HG03159 (cell line): ENCODE results near the gene FAM9C.
"Not testable (repeated sequence)": the region's sequence is repeated elsewhere in the genome, so short reads cannot be mapped to it uniquely, and the experiment has no call there.

Experiments
- ATAC-seq: cut with Tn5 transposase; IDR thresholded peaks from one replicate; pipeline ENCODE4 v1.9.1; 2021; ENCODE audit warnings: mild to moderate bottlenecking, moderate library complexity; ENCODE audit not compliant: unreplicated experiment

Gene FAM9C

DNA sequence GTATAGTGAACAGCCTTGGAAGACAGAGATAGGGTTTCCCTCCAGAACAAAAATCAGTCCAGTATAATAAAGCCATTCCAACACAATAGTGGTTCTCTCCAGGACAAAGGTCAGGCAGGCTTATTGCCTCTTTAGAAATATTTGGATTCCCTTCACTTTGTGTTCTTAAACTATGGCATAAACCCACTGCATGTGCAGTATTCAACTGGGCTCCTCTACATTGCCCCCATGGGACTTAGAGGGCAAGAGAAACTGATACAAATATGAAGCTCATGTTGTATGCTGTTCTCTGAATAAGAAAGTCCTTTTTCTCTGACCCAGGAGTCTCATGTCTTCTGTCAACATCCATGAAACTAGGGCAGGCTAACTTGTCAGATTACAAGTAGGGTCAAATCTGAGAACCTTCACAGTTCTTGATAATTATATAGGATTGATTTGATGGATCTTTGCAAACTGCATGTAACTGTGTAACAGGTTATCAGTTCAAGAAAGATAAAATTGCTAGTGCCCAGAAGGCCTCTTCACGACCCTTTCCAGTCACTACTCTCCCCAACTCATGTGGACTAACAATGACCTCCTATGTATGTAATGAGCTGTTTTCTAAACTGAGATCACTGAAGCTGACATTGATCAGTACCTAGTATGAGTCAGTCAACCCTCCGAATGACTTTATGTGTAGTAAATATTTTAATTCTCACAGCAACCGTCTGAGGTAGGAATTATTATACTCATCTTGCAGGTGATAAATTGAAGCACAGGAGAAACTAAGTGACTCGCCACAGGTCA, 31.9 kb upstream of the FAM9C start:
- ATAC-seq: peak; percentile 61

DNA sequence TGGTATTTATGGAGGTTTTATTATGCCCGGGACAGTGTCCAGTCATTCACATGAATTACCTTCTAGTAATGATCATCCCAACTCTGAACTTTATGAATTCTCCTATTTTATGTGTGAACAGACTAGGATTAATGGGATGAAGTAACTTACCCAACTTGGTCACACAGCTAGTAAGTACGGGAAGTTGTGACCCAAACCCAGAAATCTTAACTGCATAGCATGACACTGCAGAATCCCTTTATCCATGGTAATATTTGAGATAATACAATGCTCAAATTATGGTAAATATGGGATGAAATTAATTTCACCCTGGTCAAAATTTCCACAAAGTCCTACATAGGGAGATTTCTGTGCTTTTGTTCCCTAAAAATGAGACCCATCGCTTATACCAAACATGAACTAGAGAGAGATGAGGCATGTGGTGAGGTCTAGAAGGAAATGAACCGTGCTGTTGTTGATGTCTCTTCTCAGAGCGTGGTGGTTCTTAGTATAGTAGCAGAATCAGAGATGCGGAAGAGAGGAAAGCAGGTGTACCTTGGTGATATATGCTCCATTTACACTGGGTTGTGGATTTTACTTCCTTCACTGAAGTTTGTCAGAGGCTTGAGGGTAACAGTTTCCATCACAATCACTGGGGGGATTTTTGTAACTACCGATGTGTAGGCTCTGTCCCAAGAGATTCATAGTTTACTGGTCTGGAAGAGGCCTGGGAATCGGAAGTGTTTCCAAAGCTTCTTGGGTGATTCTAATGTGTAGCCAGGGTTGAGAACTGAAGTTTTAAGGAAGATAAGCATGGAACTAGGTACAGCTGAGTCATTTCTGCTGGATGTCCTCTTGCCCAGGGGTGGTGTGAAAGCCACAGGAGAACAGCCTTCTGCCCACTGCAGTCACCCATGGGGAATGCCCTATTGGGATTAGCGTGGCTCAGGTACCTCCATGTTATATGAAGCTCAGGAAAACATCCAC, 30.2 kb upstream of the FAM9C start:
- ATAC-seq: peak; percentile 73

DNA sequence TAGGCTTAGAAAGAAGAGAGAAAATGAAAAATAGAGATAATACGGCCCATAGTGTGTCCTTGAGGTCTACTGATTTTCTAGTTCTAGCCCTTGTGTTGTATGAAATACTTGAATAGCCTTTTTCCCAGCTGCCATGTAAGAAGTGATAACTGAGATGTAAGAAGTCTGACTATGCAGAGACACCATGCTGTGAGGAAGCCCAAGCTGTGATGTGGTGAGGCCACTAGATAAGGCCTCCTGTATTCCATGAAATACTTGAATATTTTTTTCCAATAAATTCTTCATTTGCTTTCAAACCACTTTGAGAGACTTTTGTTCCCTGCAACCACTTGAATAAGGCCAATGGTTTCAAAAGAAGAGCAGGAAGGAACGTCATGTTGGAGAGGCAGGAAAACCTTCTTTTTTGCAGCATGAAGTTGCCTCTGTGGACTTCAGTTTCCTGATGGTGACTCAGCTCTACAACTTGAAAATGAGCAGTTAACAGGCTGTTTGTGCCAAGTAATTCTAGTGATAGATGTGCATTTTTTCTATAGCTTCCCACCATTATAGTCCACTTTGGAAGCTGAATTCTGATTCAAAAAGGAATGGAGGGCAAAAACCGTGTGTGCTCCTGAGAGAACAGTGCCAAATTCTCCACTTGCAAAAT, 25.5 kb upstream of the FAM9C start:
- no peak for ATAC-seq

DNA sequence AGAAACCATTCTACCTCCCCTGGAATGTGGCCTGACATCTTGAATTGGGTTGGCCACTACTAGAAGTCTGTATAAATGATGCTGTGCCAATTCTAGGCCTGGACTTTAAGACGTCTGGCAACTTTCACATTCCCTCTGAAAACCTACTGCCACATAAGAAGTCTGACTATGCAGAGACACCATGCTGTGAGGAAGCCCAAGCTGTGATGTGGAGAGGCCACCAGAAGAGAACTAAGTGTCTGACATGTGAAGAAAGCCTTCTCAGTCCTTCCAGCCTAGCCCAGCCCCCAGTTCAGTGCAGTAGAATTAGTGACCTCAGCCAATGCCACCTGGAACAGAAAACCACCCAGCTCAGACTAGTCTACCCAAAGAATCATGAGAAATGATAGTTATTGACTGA, 24.2 kb upstream of the FAM9C start:
- no peak for ATAC-seq

DNA sequence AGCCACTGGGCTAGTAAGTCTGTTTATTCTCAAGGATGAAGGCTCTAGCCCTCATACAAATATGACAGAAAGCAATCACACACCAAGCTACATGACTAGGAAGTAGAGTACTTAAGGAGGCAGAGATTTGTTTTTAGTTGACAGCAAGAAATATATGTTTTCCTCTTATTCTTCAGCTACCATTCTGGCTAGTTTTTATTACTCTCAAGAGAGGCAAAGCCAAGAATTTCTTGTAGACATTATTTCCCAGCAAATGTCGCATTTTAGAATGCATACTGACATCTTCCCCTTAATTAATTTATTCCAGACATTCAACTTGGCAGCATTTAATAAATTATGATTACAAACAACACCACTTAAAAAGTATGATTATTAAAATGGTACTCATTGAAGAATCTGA, 23.4 kb upstream of the FAM9C start:
- ATAC-seq: no peak

DNA sequence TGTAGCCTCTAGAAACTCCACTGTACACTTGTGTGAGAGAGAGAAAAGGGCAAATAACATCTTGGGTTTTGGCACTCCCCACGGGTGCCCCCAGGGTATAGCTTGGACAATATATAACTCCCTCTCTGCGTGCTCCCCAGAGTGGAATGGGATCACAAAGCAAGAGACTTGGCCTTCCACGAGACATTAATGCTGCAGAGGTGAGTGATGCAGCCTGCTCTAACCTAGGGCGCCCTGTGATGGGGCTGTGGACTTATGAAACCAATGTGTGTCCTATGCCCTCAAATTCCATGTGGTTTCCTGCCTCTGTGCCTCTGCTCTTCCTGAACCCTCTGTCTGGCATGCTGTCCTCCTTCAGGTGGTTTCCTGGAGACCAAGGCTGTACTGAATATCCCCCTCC, 22.0 kb upstream of the FAM9C start:
- ATAC-seq: no peak

DNA sequence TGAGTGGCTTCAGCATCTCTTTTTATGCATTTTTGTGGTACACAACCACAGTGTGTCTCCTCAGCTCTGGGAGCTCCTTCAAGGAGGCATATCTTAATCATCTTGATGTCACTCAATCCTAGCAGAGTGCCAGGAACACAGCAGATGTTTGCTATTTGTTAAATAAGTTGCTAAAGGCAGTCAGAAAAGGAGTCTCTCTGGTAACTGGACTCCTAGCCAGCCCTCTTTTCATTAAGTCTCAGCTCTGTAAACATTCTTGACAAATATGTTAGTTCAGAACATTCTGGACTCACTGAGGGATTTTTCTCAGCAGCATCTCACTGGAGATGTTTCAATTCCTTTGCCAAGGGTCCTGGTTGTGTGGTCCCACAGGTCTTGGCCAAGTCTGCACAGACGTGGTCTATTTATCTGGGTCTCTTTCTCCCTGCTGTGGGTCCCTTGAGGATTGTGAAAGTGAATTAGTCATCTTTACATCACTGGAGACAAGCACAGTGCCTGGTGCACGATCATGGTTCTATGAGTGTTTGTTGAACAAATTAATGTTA, 20.3 kb upstream of the FAM9C start:
- no peak for ATAC-seq

DNA sequence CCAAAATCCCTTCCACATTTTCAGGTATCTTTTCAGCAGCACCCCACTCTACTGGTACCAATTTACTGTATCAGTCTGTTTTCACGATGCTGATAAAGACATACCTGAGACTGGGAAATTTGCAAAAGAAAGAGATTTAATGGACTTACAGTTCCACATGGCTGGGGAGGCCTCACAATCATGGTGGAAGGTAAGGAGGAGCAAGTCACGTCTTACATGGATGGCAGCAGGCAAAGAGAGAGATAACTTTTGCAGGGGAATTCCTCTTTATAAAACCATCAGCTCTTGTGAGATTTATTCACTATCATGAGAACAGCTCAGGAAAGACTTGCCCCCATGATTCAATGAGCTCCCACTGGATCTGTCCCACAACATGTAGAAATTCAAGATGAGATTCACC, 18.7 kb upstream of the FAM9C start:
- not testable (repeated sequence) for ATAC-seq

DNA sequence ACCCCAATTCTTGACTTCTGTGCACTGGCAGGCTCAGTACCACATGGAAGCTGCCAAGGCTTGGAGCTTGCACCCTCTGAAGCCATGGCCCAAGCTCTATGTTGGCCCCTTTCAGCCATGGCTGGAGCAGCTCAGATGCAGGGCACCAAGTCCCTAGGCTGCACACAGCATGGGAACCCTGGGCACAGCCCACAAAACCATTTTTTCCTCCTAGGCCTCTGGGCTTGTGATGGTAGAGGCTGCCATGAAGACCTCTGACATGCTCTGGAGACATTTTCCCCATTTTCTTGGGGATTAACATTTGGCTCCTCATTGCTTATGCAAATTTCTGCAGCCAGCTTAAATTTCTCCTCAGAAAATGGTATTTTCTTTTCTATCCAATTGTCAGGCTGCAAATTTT, 17.9 kb upstream of the FAM9C start:
- not testable (repeated sequence) for ATAC-seq

DNA sequence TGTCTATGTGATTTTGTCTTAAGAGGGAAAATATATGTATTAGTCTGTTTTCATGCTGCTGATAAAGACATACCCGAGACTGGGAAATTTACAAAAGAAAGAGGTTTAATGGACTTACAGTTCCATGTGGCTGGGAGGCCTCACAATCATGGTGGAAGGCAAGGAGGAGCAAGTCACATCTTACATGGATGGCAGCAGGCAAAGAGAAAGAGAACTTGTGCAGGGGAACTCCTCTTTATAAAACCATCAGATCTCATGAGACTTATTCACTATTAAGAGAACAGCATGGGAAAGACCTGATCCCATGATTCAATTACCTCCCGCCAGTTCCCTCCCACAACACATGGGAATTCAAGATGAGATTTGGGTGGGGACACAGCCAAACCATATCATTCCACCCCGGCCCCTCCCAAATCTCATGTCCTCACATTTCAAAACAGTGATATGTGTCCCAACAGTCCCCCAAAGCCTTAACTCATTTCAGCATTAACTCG, 16.8 kb upstream of the FAM9C start:
- not testable (repeated sequence) for ATAC-seq

DNA sequence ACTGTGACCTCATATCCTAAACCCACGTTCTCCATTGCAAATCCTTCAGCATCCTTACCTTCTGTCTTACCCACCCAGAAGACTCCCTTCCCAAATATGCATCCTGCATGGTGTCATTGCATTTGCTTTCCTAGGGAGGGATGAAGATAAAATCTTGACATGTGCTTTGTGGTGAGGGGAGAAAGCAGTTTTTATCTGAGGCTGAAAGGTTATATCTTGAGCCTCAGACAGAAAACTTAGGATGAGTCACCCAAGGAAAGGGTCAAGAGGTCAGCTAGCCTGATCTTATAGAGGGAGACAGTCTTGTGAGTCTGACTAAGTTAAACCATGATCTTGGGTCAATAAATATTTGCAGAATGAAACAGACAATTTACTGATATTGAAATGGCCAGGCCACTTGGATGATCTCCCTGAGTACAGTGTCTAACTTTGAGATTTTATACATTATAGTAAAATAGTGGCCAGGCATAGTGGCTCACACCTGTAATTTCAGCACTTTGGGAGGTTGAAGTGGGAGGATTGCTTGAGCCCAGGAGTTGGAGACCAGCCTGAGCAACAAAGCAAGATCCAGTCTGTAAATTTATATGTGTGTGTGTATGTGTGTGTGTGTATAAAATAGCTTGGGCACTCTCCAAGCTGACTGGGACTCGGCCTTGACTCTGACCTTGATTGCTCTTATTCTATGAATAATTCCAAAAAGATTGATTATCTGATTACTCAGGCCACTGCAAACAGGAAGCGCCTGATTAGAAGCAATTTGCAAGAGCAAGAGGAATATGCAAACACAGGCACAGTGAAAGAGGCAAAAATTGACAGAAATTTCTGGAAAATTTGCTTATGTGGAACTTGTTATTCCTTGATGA, 15.4 kb upstream of the FAM9C start:
- ATAC-seq: no peak

DNA sequence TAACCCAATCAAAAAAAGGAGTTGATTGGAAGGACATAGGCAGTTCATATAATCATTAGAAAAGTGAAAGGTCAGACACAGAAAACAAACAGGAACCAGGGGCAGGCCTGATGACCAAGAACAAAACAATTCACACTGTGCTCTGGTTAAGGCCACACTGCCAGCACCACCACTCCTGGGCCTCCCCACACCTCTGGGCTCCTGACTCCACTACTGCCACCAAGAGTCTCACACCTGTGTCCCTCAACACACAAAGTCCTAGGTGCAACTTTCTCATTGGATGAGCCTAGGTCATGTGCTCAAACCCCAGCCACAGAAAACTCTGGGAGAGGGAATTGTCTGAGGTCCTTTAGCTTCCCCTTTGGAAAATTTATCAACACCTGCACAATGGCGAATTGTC, 11.1 kb upstream of the FAM9C start:
- peak; percentile 38 for ATAC-seq

DNA sequence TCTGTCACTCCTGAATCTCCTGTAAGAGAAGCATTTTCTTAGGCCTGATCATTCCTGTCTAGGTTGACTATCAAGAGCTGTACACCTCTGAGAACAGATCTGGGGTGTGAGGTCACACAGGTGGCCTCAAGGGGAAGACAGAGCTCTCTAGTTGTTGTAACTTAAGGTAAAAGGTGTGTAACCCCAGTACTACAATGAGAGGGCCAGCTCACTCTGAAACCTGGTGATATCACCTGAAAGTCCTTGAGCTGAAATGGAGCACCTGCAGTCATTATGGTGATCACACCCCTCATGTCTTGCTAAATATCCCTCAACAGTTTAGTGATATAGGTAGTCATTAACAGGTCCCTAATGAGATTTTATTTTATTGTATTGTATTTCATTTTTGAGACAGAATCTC, 8.8 kb upstream of the FAM9C start:
- ATAC-seq: no peak

DNA sequence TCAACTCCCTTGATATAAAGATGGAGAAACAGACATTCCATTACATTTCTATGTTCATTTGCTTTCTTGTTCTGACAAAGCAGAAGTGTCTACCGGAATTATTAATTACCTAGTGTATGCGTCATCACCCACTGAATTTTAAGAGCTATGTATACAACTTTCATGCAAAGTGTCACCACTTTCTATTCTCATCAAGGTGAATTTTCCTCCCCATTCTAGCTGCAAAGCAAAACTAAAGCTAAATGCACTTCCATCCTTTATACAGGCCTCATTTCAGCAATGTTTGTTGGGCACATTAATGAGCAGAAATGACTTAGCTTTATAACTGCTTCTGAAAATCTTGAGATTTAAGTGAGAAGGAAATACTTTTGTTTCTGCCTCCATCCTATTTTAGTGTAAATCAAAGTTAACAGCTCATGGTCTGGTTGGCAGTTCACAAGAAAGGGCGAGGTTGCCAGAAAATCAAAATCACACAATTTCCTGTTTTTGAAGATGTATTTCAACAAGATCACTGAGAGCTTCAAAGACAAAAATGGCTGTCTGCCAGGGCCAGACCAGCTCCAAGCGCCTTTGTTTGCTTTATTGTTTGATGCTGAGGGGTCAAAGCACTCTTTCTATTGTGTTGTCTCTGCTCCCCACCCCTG, 7.2 kb upstream of the FAM9C start:
- ATAC-seq: peak; percentile 85

DNA sequence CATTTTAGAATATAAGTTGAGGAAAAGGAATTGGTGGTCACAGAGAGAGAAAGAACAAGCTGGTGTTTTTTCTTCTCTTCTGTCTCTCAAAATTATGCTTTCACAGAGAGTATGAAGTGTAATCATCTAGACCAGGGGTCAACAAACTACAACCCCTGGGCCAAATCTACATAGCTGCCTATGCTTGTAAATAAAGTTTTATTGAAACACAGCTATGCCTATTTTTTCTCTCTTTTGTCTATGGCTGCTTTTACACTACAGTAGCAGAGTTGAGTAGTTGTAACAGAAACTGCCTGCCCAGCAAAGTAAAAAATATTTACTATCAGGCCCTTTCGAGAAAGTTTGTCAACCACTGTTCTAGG, 6.7 kb upstream of the FAM9C start:
- no peak for ATAC-seq

DNA sequence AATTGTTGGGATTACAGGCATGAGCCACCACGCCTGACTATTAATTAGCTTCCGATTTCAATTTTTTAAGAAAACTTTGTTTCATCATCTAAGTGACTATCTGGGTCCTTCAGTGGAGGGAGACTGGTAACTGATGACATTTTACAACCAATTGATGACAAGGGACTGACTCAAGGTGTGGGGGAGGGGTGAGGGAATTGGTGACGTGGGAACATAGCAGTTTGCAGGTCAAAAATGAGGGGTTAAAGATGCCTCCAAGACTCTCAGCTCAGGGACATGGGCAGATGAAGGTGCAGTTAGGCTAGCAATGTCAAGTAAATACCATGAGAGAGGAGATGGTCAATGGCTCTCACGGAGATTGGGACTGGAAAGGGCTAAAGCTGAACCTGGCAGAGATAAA, 5.7 kb upstream of the FAM9C start:
- no peak for ATAC-seq

DNA sequence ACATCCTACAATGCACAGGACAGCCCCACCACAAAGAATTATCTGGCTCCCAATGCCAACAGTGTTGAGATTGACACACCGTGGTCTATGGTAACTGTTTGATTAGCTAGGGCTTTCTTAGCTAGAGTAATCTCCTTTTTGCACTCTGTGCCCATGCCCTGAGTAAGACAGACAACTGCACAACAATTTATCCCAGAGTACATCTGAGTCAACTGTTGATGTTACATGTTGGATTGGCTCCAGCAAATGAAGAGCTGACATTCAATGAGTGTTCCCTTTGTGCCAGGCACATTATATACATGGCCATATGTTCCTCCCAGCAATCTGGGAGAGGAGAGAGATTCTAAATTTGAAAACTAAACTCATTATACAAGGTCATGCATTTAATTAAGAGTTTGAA, 3.9 kb upstream of the FAM9C start:
- ATAC-seq: no peak

DNA sequence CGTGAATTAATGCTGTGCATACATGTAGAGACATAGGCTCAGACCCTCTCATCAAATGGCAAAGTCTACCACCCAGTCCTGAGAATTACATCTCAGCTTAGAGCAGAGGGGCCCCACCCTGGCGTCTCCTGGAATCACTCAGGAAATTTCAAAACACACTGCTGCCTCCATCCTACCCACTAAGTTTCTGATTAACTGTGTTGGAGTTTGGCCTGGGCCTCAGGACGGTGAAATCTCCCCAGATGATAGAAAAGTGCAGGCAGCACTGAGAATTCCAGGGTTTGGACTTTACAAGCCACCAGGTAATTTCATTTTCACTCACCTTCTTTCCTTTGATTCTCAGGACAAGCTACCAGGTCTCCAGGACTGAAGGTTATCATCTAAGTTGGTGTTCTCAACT, 3.3 kb upstream of the FAM9C start:
- no peak for ATAC-seq

DNA sequence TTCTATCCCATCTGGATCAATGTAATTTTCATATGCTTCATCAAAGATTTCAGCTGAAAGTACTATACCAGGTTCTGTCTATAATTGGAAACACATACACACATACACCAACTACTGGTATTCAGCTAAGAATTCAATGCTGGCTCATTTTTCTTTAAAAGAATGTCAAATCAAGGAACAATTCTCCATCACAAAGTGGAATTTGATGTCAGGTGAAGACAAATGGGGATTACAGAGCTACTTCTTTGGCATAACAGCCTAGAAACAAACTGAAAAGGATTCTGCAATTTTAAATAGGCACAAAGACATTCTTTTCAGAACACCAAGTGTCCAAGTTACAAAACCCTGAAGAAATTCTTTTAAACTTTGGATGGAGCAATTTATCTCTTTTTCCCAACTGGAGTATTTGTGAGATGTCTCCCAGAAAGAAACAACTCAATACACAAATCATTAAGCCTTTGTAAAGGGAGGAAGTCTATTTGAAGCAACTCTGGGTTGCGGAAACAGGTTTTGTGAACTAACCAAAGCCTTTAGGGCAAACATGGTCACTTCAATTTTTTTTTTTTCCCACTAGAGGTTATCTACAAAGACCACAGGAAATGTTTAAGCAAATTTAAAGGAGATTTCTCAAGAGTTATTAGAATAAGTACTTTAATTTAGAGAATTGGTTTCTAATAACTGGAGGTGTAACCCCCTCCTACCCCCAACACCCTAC, 1.9 kb upstream of the FAM9C start:
- no peak for ATAC-seq
